ENCODE data around the gene BATF2. TPM values are rescaled to one million over a fixed set of nuclear protein-coding genes. Genes with fewer than 3 reads are reported as not detected.

The BATF2 gene
- total RNA-seq = 5.9 TPM
- 8.8 TPM for polyA plus RNA-seq (ENCODE audit: insufficient read depth, low read depth, low replicate concordance)
- long read RNA-seq, donor 1, partial matches to known transcripts = 0 of 2 reads
- long read RNA-seq, donor 1, other reads (novel, unspliced or antisense) = 0 of 2 reads
- long read RNA-seq, donor 2, partial matches to known transcripts = 0 of 4 reads
- long read RNA-seq, donor 2, other reads (novel, unspliced or antisense) = 0 of 4 reads
- long read RNA-seq, donor 3, partial matches to known transcripts = 0 of 5 reads
- long read RNA-seq, donor 3, other reads (novel, unspliced or antisense) = 0 of 5 reads
- long read RNA-seq, donor 4, partial matches to known transcripts = 46 of 55 reads
- long read RNA-seq, donor 4, other reads (novel, unspliced or antisense) = 7 of 55 reads
- long read RNA-seq, donor 5 = 0 reads
- long read RNA-seq, donor 6 = 0 reads
- long read RNA-seq, donor 7, transcript BATF2-203 (1 exons, 2,569 nt) = major isoform, 7 of 11 reads
- long read RNA-seq, donor 7, partial matches to known transcripts = 0 of 11 reads
- long read RNA-seq, donor 7, other reads (novel, unspliced or antisense) = 0 of 11 reads
- long read RNA-seq, donor 8, transcript BATF2-203 (1 exons, 2,569 nt) = major isoform, 6 of 8 reads
- long read RNA-seq, donor 8, partial matches to known transcripts = 0 of 8 reads
- long read RNA-seq, donor 8, other reads (novel, unspliced or antisense) = 0 of 8 reads
- long read RNA-seq, donor 9, partial matches to known transcripts = 0 of 1 reads
- long read RNA-seq, donor 9, other reads (novel, unspliced or antisense) = 0 of 1 reads
- long read RNA-seq, donor 10, partial matches to known transcripts = 0 of 3 reads
- long read RNA-seq, donor 10, other reads (novel, unspliced or antisense) = 0 of 3 reads

GRCh38 chr11:64996710-64997380, at the start of gene BATF2:
Gene BATF2, minus strand, starts transcription at chr11:64996971. Its CDS starts 57 bp downstream, at chr11:64996914.
- Histone ChIP-seq H3K9me3 (ENCODE audit: control insufficient read depth in 2 of 3, insufficient read depth in 1 of 3, low read length in 3 of 3) (no peaks in the 10 kb centered on the region), H3K36me3 (ENCODE audit: control insufficient read depth in 2 of 3, insufficient read depth in 3 of 3, low read length in 3 of 3) (no peaks in the 10 kb centered on the region), H3K4me3 (ENCODE audit: low read length in 3 of 3) (peak within 1 kb of the TSS; percentile 26 to 89 (median 73)), H3K9ac (ENCODE audit: low read length in 3 of 3) (peak within 1 kb of the TSS in 2 of 3 donors; percentile 56 to 93), H3K4me1 (ENCODE audit: control insufficient read depth in 2 of 3, insufficient read depth in 2 of 3, low read depth in 1 of 3, low read length in 3 of 3) (peaks cover 0 to 18% (median 6%) of the 10 kb centered on the region in 3 donors), H3K27me3 (ENCODE audit: control insufficient read depth, insufficient read depth, low read length) (no peaks in the 10 kb centered on the region), H3K27ac (ENCODE audit: low read depth in 2 of 2, low read length in 2 of 2) (peak within 1 kb of the TSS; percentile 74 to 85)
- FAIRE-seq (no peak), DNase-seq (peak; percentile 85 to 95 (median 93))
- intact Hi-C loops (cut with DNase I) = loop anchor here (10.0 kb wide), 1 partner anchor 62 kb away; the partner anchor contains the start of gene GPHA2
- TF ChIP-seq, protein P1, sequence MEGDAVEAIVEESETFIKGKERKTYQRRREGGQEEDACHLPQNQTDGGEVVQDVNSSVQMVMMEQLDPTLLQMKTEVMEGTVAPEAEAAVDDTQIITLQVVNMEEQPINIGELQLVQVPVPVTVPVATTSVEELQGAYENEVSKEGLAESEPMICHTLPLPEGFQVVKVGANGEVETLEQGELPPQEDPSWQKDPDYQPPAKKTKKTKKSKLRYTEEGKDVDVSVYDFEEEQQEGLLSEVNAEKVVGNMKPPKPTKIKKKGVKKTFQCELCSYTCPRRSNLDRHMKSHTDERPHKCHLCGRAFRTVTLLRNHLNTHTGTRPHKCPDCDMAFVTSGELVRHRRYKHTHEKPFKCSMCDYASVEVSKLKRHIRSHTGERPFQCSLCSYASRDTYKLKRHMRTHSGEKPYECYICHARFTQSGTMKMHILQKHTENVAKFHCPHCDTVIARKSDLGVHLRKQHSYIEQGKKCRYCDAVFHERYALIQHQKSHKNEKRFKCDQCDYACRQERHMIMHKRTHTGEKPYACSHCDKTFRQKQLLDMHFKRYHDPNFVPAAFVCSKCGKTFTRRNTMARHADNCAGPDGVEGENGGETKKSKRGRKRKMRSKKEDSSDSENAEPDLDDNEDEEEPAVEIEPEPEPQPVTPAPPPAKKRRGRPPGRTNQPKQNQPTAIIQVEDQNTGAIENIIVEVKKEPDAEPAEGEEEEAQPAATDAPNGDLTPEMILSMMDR (IDR thresholded peaks at IDR 0.05; ENCODE audit: borderline replicate concordance, extremely low read depth, insufficient read depth) = peak; percentile 56

DNA sequence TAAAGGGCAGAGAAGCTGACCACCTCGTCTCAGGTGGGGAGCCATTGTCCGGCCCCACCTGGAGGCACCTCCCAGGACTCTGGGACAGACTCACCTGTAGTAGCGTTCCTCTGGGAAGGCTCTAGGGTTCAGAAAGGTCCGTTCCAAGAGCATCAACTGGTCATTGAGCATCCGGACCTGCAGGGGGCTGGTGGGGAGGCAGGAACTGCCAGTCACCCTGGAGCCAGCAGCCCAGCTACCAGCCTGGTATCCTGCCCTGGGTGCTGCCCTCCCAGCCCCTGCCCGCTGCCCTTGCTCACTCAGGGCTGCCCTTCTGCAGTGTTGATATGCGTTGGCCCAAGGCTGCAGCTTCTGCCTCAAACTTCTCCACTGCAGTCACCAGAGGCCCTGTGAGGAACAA, 49.0 kb upstream of the BATF2 start:
- Histone ChIP-seq H3K27me3 (ENCODE audit: control insufficient read depth, insufficient read depth, low read length) (no peaks in the 10 kb centered on the region), H3K4me3 (ENCODE audit: low read length in 3 of 3) (no peak overlapping the region), H3K4me1 (ENCODE audit: control insufficient read depth in 2 of 3, insufficient read depth in 2 of 3, low read depth in 1 of 3, low read length in 3 of 3) (peaks cover 0 to 7% (median 0%) of the 10 kb centered on the region in 3 donors), H3K27ac (ENCODE audit: low read depth in 2 of 2, low read length in 2 of 2) (no peak overlapping the region), H3K36me3 (ENCODE audit: control insufficient read depth in 2 of 3, insufficient read depth in 3 of 3, low read length in 3 of 3) (no peaks in the 10 kb centered on the region), H3K9ac (ENCODE audit: low read length in 3 of 3) (no peak overlapping the region), H3K9me3 (ENCODE audit: control insufficient read depth in 2 of 3, insufficient read depth in 1 of 3, low read length in 3 of 3) (no peaks in the 10 kb centered on the region)
- FAIRE-seq = no peak
- DNase-seq = no peak
- intact Hi-C loops (cut with DNase I) = no loop called here
- TF ChIP-seq, protein P1 (IDR thresholded peaks at IDR 0.05; ENCODE audit: borderline replicate concordance, extremely low read depth, insufficient read depth) = no peak

DNA sequence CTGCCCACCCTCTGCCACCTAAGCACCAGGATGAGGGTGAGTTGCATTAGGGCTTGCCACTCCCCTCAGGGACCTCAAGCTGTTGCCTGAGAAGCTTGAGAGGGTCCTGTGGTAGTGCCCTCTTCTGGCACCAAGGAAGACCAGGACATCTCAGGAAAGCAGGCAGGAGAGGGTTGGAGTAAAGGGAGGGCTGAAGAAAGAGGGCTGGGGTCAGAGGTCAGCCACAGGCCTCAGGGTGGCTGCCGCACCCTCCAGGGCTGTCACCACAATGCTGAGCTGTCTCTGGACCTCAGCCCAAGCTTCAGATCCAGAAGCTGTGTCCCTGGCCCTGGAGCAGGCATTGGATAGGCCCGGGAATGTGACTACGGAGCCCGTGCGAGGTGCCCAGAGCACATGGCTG, 48.3 kb upstream of the BATF2 start:
- H3K36me3 ChIP-seq (ENCODE audit: control insufficient read depth in 2 of 3, insufficient read depth in 3 of 3, low read length in 3 of 3) = no peaks in the 10 kb centered on the region
- no peak overlapping the region for H3K9ac ChIP-seq (ENCODE audit: low read length in 3 of 3)
- intact Hi-C loops (cut with DNase I) = no loop called here
- peaks cover 0 to 7% (median 0%) of the 10 kb centered on the region in 3 donors for H3K4me1 ChIP-seq (ENCODE audit: control insufficient read depth in 2 of 3, insufficient read depth in 2 of 3, low read depth in 1 of 3, low read length in 3 of 3)
- no peak overlapping the region for H3K4me3 ChIP-seq (ENCODE audit: low read length in 3 of 3)
- no peaks in the 10 kb centered on the region for H3K27me3 ChIP-seq (ENCODE audit: control insufficient read depth, insufficient read depth, low read length)
- TF ChIP-seq, protein P1 (IDR thresholded peaks at IDR 0.05; ENCODE audit: borderline replicate concordance, extremely low read depth, insufficient read depth) = no peak
- H3K27ac ChIP-seq (ENCODE audit: low read depth in 2 of 2, low read length in 2 of 2) = no peak overlapping the region
- FAIRE-seq (no peak), DNase-seq (no peak)
- H3K9me3 ChIP-seq (ENCODE audit: control insufficient read depth in 2 of 3, insufficient read depth in 1 of 3, low read length in 3 of 3) = no peaks in the 10 kb centered on the region

All from kidney (tissue), 22 donors.